Lower leg skin (tissue), 4 donors: ENCODE measurements around the gene TAF9B. TPM values are rescaled to one million over a fixed set of nuclear protein-coding genes. Genes with fewer than 3 reads are reported as not detected.

ENCODE experiments used
- DNase-seq, 2 donors: peaks; one replicate each; pipeline ENCODE4 v3.0.0-alpha.2; 2019; ENCODE audit warnings: low spot score in 2 of 2
- H3K4me3 ChIP-seq: fragments of 200-600 bp; sonication (generic); 2 replicates; pipeline ENCODE4 v1.5.1; 2017; ENCODE audit warnings: mild to moderate bottlenecking, low read depth; ENCODE audit not compliant: poor library complexity, severe bottlenecking
- POLR2A ChIP-seq, 2 donors: fragments of 450-650 bp; IDR thresholded peaks; one replicate each; pipeline ENCODE4 v1.6.1; 2016 to 2017; ENCODE audit warnings: antibody characterized with exemption in 2 of 2, mild to moderate bottlenecking in 1 of 2, moderate library complexity in 1 of 2
- WGBS, 2 donors: methylation state at CpG; one replicate each; pipeline ENCODE4 v1.1.5; 2018; 5-methylcytosine and 5-hydroxymethylcytosine counted together
- intact Hi-C: fragments of 100-400 bp; cut with DNase I; formaldehyde crosslinking; loops from one replicate; pipeline ENCODE4 v1.15.0; 2023; ENCODE audit warnings: low total_unique reads
- total RNA-seq, 4 donors: library from RNA; depleted of rRNA; stranded (reverse); fragments of >200 nt; gene quantifications; one replicate each; pipeline ENCODE4 v1.1.0, GENCODE V29; 2016
- TF ChIP-seq, protein P1 (sequence below), 3 donors: fragments of 450-650 bp; IDR thresholded peaks; one replicate each; pipeline ENCODE4 v1.5.1; 2016; ENCODE audit warnings: antibody characterized with exemption in 3 of 3, mild to moderate bottlenecking in 3 of 3, moderate library complexity in 2 of 3

TAF9B gene
- total RNA-seq, 4 donors from 2014 or later = 5.6 to 12.2 (median 8.4) TPM

- peak; percentile 42 to 90 for DNase-seq
- peak overlapping the region; percentile 84 for H3K4me3 ChIP-seq
- intact Hi-C loops = no loop called here
- TF ChIP-seq, protein P1, sequence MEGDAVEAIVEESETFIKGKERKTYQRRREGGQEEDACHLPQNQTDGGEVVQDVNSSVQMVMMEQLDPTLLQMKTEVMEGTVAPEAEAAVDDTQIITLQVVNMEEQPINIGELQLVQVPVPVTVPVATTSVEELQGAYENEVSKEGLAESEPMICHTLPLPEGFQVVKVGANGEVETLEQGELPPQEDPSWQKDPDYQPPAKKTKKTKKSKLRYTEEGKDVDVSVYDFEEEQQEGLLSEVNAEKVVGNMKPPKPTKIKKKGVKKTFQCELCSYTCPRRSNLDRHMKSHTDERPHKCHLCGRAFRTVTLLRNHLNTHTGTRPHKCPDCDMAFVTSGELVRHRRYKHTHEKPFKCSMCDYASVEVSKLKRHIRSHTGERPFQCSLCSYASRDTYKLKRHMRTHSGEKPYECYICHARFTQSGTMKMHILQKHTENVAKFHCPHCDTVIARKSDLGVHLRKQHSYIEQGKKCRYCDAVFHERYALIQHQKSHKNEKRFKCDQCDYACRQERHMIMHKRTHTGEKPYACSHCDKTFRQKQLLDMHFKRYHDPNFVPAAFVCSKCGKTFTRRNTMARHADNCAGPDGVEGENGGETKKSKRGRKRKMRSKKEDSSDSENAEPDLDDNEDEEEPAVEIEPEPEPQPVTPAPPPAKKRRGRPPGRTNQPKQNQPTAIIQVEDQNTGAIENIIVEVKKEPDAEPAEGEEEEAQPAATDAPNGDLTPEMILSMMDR (IDR thresholded peaks at IDR 0.05) = no peak
- TF ChIP-seq POLR2A (IDR thresholded peaks at IDR 0.05) = no peak
- 0 to 33% methylated on average over 27 of the region's 27 CpGs for WGBS, 2 donors
Measured at GRCh38 chrX:78104447-78105176, 34.8 kb downstream of the TAF9B start.

DNA sequence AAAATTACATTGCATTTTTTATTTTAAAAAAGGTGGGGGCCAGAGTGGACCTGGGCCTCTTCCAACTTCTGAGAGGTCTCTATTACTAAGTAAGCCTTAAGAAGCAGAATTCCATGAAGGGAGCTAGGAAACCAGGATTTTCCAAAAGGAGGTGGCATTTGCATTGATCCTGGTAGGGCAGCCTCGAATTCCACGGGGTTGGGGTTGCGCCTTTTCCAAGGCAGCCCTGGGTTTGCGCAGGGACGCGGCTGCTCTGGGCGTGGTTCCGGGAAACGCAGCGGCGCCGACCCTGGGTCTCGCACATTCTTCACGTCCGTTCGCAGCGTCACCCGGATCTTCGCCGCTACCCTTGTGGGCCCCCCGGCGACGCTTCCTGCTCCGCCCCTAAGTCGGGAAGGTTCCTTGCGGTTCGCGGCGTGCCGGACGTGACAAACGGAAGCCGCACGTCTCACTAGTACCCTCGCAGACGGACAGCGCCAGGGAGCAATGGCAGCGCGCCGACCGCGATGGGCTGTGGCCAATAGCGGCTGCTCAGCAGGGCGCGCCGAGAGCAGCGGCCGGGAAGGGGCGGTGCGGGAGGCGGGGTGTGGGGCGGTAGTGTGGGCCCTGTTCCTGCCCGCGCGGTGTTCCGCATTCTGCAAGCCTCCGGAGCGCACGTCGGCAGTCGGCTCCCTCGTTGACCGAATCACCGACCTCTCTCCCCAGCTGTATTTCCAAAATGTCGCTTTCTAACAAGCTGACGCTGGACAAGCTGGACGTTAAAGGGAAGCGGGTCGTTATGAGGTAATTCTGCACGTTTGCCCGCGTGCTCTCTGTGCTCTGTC is 35.6 kb downstream of the TAF9B start, which contains the start of gene PGK1:
PGK1 (plus strand) TSS at position 626 of the 824 bp plus-strand sequence; CDS start at position 719, 93 bp downstream.
- TF ChIP-seq, protein P1 (IDR thresholded peaks at IDR 0.05) = no peak
- TF ChIP-seq POLR2A (IDR thresholded peaks at IDR 0.05) = no peak
- peak within 1 kb of the TSS; percentile 84 for H3K4me3 ChIP-seq
- 1 to 42% methylated on average over 24 to 63 of the region's 72 CpGs for WGBS, 2 donors
- intact Hi-C loops = no loop called here
- DNase-seq = peak; percentile 92 to 98

DNA sequence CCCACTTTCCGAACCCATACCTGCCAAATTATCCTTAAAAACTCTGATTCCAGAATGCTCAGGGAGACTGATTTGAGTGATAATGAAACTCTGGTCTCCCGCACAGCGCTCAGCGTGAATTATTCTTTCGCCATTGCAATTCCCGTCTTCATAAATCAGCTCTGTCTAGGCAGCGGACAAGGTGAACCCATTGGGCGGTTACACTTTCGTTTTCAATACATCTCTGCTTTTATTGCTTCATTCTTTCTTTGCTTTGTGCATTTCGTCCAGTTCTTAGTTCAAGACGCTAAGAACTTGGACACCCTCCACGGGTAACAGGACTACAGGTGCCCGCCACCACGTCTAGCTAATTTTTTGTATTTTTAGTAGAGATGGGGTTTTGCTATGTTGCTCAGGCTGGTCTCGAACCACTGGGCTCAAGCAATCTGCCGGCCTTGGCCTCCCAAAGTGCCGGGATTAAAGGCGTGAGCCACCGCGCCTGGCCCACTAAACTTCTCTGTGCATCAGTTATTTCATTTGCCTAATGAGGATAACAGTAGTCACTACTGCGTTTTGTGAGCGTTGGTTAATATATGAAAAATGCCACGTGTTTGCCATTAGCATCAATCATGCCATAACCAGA is 36.3 kb downstream of the TAF9B start:
- WGBS, 2 donors = 65 to 68% methylated on average over 23 of the region's 23 CpGs
- TF ChIP-seq, protein P1 (IDR thresholded peaks at IDR 0.05) = no peak
- TF ChIP-seq POLR2A (IDR thresholded peaks at IDR 0.05) = no peak
- H3K4me3 ChIP-seq = no peak overlapping the region
- intact Hi-C loops = no loop called here
- DNase-seq = no peak

GRCh38 chrX:78102091-78102490 is 37.4 kb downstream of the TAF9B start:
- H3K4me3 ChIP-seq = no peak overlapping the region
- DNase-seq = no peak
- WGBS, 2 donors = 85 to 89% methylated on average over 1 of the region's 1 CpG
- TF ChIP-seq, protein P1 (IDR thresholded peaks at IDR 0.05) = no peak
- TF ChIP-seq POLR2A (IDR thresholded peaks at IDR 0.05) = no peak
- intact Hi-C loops = no loop called here

DNA sequence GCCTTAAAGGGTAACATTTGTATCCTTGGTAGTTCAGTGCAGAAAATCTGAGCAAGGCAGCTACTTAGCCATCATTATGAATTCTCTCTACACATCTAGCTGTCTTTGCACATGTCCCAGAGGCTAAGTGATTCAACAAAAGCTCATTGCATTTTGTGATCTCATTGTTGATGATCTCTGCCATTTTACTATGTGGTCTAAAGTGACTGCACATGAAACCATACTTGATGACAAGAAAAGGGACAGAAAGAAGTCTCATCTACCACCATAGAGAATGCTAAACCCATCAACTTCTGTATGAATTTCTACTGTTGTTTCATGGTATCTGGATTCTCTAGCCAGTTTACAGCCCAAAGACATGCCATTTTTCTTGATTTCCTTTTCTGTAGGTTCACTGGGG is 41.3 kb downstream of the TAF9B start:
- TF ChIP-seq POLR2A (IDR thresholded peaks at IDR 0.05) = no peak
- TF ChIP-seq, protein P1 (IDR thresholded peaks at IDR 0.05) = no peak
- DNase-seq = no peak
- intact Hi-C loops = no loop called here
- H3K4me3 ChIP-seq = no peak overlapping the region
